GM23338 (cell line): Measurements from ENCODE around the gene TIMM10B. TPM values are rescaled to one million over a fixed set of nuclear protein-coding genes. Genes with fewer than 3 reads are reported as not detected.

ENCODE experiments used
- ATAC-seq: fragments of 200-7000 bp; cut with Tn5 transposase; 3 replicates; pipeline ENCODE4 v1.9.1; 2020
- DNase-seq: peaks from one replicate; pipeline ENCODE4 v3.0.0-alpha.2; 2015; ENCODE audit warnings: low spot score
- H2AFZ ChIP-seq: fragments of 200-600 bp; sonication (generic); 2 replicates; pipeline ENCODE4 v1.8.0; 2016; ENCODE audit warnings: antibody characterized with exemption, mild to moderate bottlenecking, moderate library complexity
- H3F3A ChIP-seq: fragments of 200-600 bp; sonication (generic); replicated peaks from 2 replicates; pipeline ENCODE4 v1.8.0; 2017; ENCODE audit warnings: antibody characterized with exemption, mixed run types, low read depth
- H3K27ac ChIP-seq: fragments of 200-600 bp; sonication (generic); 2 replicates; pipeline ENCODE4 v1.6.1; 2016; ENCODE audit warnings: low read depth
- H3K27me3 ChIP-seq: fragments of 200-600 bp; sonication (generic); 2 replicates; pipeline ENCODE4 v1.8.0; 2016; ENCODE audit warnings: mild to moderate bottlenecking, mixed run types, moderate library complexity; ENCODE audit not compliant: insufficient read depth
- H3K36me3 ChIP-seq: fragments of 200-600 bp; sonication (generic); 2 replicates; pipeline ENCODE4 v1.8.0; 2016; ENCODE audit warnings: mild to moderate bottlenecking; ENCODE audit not compliant: insufficient read depth
- H3K4me1 ChIP-seq: fragments of 200-600 bp; sonication (generic); 2 replicates; pipeline ENCODE4 v1.8.0; 2016; ENCODE audit warnings: mild to moderate bottlenecking, moderate library complexity; ENCODE audit not compliant: insufficient read depth
- H3K4me2 ChIP-seq: fragments of 200-600 bp; sonication (generic); 2 replicates; pipeline ENCODE4 v1.7.1; 2017; ENCODE audit warnings: mixed run types
- H3K4me3 ChIP-seq: fragments of 200-600 bp; sonication (generic); 2 replicates; pipeline ENCODE4 v1.6.1; 2016; ENCODE audit warnings: mixed run types
- H3K79me2 ChIP-seq: fragments of 200-600 bp; sonication (generic); replicated peaks from 2 replicates; pipeline ENCODE4 v1.8.0; 2017; ENCODE audit warnings: mild to moderate bottlenecking; ENCODE audit not compliant: insufficient read depth
- H3K9me2 ChIP-seq: fragments of 200-600 bp; sonication (generic); 2 replicates; pipeline ENCODE4 v1.8.0; 2017; ENCODE audit not compliant: insufficient read depth
- H4K20me1 ChIP-seq: fragments of 200-600 bp; sonication (generic); replicated peaks from 2 replicates; pipeline ENCODE4 v1.8.0; 2017; ENCODE audit warnings: mild to moderate bottlenecking; ENCODE audit not compliant: insufficient read depth
- H3K27ac Mint-ChIP-seq: 2 replicates; pipeline ENCODE4 v1.8.0; 2020; ENCODE audit warnings: inconsistent platforms, mild to moderate bottlenecking, moderate library complexity, mixed read lengths
- H3K27me3 Mint-ChIP-seq: 3 replicates; pipeline ENCODE4 v1.8.0; 2022; ENCODE audit warnings: low read depth, mild to moderate bottlenecking, moderate library complexity, mixed read lengths, inconsistent platforms; ENCODE audit not compliant: insufficient read depth, poor library complexity
- H3K36me3 Mint-ChIP-seq: 3 replicates; pipeline ENCODE4 v1.8.0; 2021; ENCODE audit warnings: low read depth, mild to moderate bottlenecking, inconsistent platforms, moderate library complexity, mixed read lengths
- H3K4me1 Mint-ChIP-seq: 3 replicates; pipeline ENCODE4 v1.8.0; 2020; ENCODE audit warnings: mild to moderate bottlenecking, inconsistent platforms, mixed read lengths
- H3K4me3 Mint-ChIP-seq: 3 replicates; pipeline ENCODE4 v1.8.0; 2021; ENCODE audit warnings: moderate library complexity, mild to moderate bottlenecking, inconsistent platforms, mixed read lengths
- H3K9me3 Mint-ChIP-seq: 3 replicates; pipeline ENCODE4 v1.8.0; 2020; ENCODE audit warnings: moderate library complexity, mild to moderate bottlenecking, inconsistent platforms, mixed read lengths
- CREB1 ChIP-seq: fragments of 250-450 bp; sonication (Bioruptor Pico); IDR thresholded peaks from 2 replicates; pipeline ENCODE4 v1.5.0; 2020; ENCODE audit warnings: low read depth, mild to moderate bottlenecking, moderate library complexity
- EZH2phosphoT487 ChIP-seq: fragments of 200-600 bp; sonication (generic); IDR thresholded peaks from one replicate; pipeline ENCODE4 v1.8.1; 2018; ENCODE audit warnings: antibody characterized with exemption; ENCODE audit not compliant: unreplicated experiment
- NANOG ChIP-seq: IDR thresholded peaks from 2 replicates; pipeline ENCODE4 v1.6.1; 2016; ENCODE audit warnings: antibody characterized with exemption, borderline replicate concordance
- POLR2AphosphoS5 ChIP-seq: IDR thresholded peaks from 2 replicates; pipeline ENCODE4 v1.6.1; 2016; ENCODE audit warnings: antibody characterized with exemption, low read depth
- polyA plus RNA-seq: library from polyadenylated mRNA; unstranded; fragments of >200 nt; fragmentation: Nextera tagmentation; extraction: Ambion mirVana; gene quantifications from 2 replicates; pipeline ENCODE4 v1.2.1, GENCODE V29; 2016
- total RNA-seq: library from RNA; depleted of rRNA; stranded (reverse); fragments of >200 nt; shearing (Covaris generic); gene quantifications from 2 replicates; pipeline ENCODE4 v1.2.3, GENCODE V29; 2014
- TF ChIP-seq, protein P1 (sequence below): fragments of 250-450 bp; sonication (Bioruptor Pico); IDR thresholded peaks from 2 replicates; pipeline ENCODE4 v1.5.0; 2020; ENCODE audit warnings: mild to moderate bottlenecking, moderate library complexity
- TF ChIP-seq, protein P2 (sequence below), 2 experiments: fragments of 200-600 bp in 1 of 2; sonication (generic) in 1 of 2; conservative IDR thresholded peaks; 2 replicates each; pipeline versions ENCODE4 v1.5.1 to v1.6.1; 2016 to 2017; ENCODE audit warnings: antibody characterized with exemption in 2 of 2, low read depth in 2 of 2, mild to moderate bottlenecking in 2 of 2, moderate library complexity in 1 of 2

Gene TIMM10B
- total and polyA plus RNA-seq, 2 experiments from 2014 or later, result 30.8 to 54.2 TPM

DNA sequence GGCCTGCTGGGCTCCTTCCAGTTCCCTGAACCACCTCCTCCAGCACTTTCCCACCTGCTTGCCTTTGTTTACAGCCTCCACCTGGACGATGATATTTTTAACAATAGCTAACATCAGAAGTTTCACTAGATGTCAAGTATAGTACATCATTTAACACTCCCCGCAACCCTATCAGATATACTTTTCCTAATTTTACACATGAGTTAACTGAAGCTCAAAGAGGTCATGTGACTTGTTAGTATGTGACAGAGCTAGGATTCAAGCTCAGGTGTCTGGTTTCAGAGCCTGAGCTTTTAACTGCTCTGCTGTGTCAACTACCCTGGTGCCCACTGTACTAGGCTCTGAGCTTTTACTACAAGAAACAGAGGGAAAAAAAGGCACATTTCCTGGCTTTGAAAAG lies 26.2 kb upstream of the TIMM10B start (continued):
- TF ChIP-seq, protein P1, sequence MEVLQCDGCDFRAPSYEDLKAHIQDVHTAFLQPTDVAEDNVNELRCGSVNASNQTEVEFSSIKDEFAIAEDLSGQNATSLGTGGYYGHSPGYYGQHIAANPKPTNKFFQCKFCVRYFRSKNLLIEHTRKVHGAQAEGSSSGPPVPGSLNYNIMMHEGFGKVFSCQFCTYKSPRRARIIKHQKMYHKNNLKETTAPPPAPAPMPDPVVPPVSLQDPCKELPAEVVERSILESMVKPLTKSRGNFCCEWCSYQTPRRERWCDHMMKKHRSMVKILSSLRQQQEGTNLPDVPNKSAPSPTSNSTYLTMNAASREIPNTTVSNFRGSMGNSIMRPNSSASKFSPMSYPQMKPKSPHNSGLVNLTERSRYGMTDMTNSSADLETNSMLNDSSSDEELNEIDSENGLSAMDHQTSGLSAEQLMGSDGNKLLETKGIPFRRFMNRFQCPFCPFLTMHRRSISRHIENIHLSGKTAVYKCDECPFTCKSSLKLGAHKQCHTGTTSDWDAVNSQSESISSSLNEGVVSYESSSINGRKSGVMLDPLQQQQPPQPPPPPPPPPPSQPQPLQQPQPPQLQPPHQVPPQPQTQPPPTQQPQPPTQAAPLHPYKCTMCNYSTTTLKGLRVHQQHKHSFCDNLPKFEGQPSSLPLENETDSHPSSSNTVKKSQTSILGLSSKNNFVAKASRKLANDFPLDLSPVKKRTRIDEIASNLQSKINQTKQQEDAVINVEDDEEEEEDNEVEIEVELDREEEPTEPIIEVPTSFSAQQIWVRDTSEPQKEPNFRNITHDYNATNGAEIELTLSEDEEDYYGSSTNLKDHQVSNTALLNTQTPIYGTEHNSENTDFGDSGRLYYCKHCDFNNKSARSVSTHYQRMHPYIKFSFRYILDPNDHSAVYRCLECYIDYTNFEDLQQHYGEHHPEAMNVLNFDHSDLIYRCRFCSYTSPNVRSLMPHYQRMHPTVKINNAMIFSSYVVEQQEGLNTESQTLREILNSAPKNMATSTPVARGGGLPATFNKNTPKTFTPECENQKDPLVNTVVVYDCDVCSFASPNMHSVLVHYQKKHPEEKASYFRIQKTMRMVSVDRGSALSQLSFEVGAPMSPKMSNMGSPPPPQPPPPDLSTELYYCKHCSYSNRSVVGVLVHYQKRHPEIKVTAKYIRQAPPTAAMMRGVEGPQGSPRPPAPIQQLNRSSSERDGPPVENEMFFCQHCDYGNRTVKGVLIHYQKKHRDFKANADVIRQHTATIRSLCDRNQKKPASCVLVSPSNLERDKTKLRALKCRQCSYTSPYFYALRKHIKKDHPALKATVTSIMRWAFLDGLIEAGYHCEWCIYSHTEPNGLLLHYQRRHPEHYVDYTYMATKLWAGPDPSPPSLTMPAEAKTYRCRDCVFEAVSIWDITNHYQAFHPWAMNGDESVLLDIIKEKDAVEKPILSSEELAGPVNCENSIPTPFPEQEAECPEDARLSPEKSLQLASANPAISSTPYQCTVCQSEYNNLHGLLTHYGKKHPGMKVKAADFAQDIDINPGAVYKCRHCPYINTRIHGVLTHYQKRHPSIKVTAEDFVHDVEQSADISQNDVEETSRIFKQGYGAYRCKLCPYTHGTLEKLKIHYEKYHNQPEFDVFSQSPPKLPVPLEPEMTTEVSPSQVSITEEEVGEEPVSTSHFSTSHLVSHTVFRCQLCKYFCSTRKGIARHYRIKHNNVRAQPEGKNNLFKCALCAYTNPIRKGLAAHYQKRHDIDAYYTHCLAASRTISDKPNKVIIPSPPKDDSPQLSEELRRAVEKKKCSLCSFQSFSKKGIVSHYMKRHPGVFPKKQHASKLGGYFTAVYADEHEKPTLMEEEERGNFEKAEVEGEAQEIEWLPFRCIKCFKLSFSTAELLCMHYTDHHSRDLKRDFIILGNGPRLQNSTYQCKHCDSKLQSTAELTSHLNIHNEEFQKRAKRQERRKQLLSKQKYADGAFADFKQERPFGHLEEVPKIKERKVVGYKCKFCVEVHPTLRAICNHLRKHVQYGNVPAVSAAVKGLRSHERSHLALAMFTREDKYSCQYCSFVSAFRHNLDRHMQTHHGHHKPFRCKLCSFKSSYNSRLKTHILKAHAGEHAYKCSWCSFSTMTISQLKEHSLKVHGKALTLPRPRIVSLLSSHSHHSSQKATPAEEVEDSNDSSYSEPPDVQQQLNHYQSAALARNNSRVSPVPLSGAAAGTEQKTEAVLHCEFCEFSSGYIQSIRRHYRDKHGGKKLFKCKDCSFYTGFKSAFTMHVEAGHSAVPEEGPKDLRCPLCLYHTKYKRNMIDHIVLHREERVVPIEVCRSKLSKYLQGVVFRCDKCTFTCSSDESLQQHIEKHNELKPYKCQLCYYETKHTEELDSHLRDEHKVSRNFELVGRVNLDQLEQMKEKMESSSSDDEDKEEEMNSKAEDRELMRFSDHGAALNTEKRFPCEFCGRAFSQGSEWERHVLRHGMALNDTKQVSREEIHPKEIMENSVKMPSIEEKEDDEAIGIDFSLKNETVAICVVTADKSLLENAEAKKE (CRISPR knock-in tag), result no peak

DNA sequence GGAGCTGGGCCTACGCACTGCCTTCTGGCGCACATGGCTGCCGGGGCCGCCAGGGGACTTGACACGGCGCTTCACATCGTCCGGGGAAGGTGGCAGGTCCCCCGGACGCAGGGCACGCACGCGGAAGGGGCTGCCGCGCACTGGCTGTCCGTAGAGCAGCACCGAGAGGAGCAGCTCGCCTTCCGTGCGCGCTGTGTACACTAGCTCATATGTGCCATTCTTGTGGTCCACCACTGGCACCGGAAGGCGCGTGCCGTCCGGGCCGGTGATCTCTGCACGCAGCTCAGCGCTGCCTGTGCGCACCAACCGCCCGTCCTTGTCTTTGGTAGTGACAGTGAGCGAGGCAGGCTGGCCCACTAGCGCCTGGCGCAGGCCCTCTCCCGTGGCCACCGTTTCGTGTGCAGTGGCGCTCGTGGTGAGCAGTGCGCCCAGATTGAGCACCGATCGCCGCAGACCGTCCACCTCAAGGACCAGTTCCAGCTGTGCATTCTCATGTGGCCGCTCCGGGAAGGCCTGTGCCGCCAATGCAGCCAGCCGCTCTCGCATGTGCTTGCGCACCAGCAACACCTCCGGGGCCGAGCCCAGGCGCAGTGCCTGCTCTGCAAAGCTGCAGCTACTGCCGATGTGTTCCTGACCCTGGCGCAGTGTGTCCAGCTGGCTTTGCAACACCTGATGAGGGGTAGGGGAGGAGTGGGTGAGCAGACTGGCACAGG lies 24.8 kb upstream of the TIMM10B start:
- Histone ChIP-seq H3K4me3 (no peak overlapping the region), H2AFZ (no peak overlapping the region), H3K79me2 (no peaks in the 10 kb centered on the region), H3F3A (no peaks in the 10 kb centered on the region), H3K36me3 (no peaks in the 10 kb centered on the region), H3K27ac (no peak overlapping the region), H3K4me2 (no peak overlapping the region), H4K20me1 (no peaks in the 10 kb centered on the region), H3K9me2 (no peaks in the 10 kb centered on the region), H3K27me3 (no peaks in the 10 kb centered on the region), H3K4me1 (no peaks in the 10 kb centered on the region)
- no peak overlapping the region for H3K4me3 Mint-ChIP-seq
- no peaks in the 10 kb centered on the region for H3K36me3 Mint-ChIP-seq
- no peak overlapping the region for H3K27ac Mint-ChIP-seq
- H3K9me3 Mint-ChIP-seq, result no peaks in the 10 kb centered on the region
- no peak for ATAC-seq
- H3K4me1 Mint-ChIP-seq, result no peaks in the 10 kb centered on the region
- H3K27me3 Mint-ChIP-seq, result no peaks in the 10 kb centered on the region
- no peak for DNase-seq
- TF ChIP-seq, protein P1 (CRISPR knock-in tag), result no peak
- TF ChIP-seq POLR2AphosphoS5, result no peak
- TF ChIP-seq, protein P2, sequence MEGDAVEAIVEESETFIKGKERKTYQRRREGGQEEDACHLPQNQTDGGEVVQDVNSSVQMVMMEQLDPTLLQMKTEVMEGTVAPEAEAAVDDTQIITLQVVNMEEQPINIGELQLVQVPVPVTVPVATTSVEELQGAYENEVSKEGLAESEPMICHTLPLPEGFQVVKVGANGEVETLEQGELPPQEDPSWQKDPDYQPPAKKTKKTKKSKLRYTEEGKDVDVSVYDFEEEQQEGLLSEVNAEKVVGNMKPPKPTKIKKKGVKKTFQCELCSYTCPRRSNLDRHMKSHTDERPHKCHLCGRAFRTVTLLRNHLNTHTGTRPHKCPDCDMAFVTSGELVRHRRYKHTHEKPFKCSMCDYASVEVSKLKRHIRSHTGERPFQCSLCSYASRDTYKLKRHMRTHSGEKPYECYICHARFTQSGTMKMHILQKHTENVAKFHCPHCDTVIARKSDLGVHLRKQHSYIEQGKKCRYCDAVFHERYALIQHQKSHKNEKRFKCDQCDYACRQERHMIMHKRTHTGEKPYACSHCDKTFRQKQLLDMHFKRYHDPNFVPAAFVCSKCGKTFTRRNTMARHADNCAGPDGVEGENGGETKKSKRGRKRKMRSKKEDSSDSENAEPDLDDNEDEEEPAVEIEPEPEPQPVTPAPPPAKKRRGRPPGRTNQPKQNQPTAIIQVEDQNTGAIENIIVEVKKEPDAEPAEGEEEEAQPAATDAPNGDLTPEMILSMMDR (conservative IDR thresholded peaks at IDR 0.05; ENCODE audit: low read depth in 2 of 2), result no peak
- TF ChIP-seq CREB1 (CRISPR knock-in tag), result no peak
- no peak for TF ChIP-seq EZH2phosphoT487
- no peak for TF ChIP-seq NANOG
